Cardiac muscle cell (in vitro differentiated cells and primary cell): ENCODE data around the gene ADGRG3. TPM values are rescaled to one million over a fixed set of nuclear protein-coding genes. Genes with fewer than 3 reads are reported as not detected.

Source experiments
- DNase-seq, 2 donors: peaks; one replicate each; pipeline versions ENCODE4 v3.0.0 to v3.0.0-alpha.2; 2010 to 2017; ENCODE audit warnings: low read depth in 1 of 2, low spot score in 1 of 2
- H3K27ac ChIP-seq: fragments of 200-600 bp; sonication (generic); 2 replicates; pipeline ENCODE4 v1.5.1; 2016
- H3K27me3 ChIP-seq: fragments of 200-600 bp; sonication (generic); 2 replicates; pipeline ENCODE4 v1.6.0; 2016; ENCODE audit warnings: control low read depth
- H3K36me3 ChIP-seq: fragments of 200-600 bp; sonication (generic); 2 replicates; pipeline ENCODE4 v1.5.1; 2016; ENCODE audit warnings: control low read depth
- H3K4me1 ChIP-seq: fragments of 200-600 bp; sonication (generic); 2 replicates; pipeline ENCODE4 v1.8.1; 2017; ENCODE audit warnings: low read depth, mild to moderate bottlenecking, mixed run types
- H3K4me3 ChIP-seq: fragments of 200-600 bp; sonication (generic); 2 replicates; pipeline ENCODE4 v1.5.1; 2016; ENCODE audit warnings: mild to moderate bottlenecking
- H3K9me3 ChIP-seq: fragments of 200-600 bp; sonication (generic); 2 replicates; pipeline ENCODE4 v1.5.1; 2017; ENCODE audit warnings: low read depth, mild to moderate bottlenecking, control low read depth
- polyA plus RNA-seq: library from polyadenylated mRNA; unstranded; fragments of >200 nt; fragmentation: Nextera tagmentation; extraction: Ambion mirVana; gene quantifications from 2 replicates; pipeline ENCODE4 v1.2.1, GENCODE V29; 2016
- total RNA-seq: library from RNA; depleted of rRNA; stranded (reverse); fragments of >200 nt; gene quantifications from 2 replicates; pipeline ENCODE4 v1.2.3, GENCODE V29; 2016
- TF ChIP-seq, protein P1 (sequence below): IDR thresholded peaks from 2 replicates; pipeline ENCODE4 v1.5.1; 2012; ENCODE audit warnings: low read depth, mild to moderate bottlenecking, low read length

Gene ADGRG3
- total and polyA plus RNA-seq, 2 experiments from 2014 or later = not detected

DNA sequence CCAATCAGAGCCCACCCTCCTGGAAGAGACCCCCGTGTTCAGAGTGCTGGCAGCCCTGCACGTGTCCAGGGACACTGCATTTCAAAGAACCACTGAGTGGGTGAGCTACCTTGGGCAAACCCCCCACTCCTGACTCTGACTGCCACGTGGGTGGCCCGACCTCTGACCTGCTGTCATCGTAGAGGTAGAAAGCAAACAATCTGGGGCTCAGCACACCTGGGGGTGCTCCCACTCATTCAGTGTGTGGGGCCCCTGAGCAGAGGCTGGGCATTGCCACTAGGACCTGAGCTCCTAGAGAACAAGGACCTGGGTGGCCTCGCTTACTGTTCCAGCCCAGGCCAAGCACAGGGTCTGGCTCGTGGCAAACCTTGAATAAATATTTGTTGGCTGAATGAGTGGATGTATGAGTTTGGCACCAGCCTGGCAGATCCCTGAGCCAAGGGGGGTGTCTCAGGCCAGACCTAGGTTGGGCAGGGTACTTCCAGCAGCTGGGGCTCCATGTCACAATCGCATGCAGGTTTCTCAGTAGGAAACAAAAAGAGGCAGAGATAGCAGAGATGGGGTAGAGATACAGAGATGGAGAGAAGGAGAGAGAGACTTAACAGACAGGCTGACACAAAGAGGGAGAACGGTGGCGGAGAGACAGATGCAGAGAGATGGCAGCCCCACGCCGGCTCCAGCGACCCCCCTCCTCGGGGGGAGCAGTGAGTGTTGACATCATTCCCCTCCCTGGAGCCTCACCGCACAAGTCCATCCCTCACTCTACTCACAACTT, 21.1 kb downstream of the ADGRG3 start:
- Histone ChIP-seq H3K36me3 (no peaks in the 10 kb centered on the region), H3K27me3 (no peaks in the 10 kb centered on the region), H3K4me1 (peaks cover 16% of the 10 kb centered on the region), H3K27ac (no peak overlapping the region), H3K9me3 (no peaks in the 10 kb centered on the region), H3K4me3 (no peak overlapping the region)
- TF ChIP-seq, protein P1, sequence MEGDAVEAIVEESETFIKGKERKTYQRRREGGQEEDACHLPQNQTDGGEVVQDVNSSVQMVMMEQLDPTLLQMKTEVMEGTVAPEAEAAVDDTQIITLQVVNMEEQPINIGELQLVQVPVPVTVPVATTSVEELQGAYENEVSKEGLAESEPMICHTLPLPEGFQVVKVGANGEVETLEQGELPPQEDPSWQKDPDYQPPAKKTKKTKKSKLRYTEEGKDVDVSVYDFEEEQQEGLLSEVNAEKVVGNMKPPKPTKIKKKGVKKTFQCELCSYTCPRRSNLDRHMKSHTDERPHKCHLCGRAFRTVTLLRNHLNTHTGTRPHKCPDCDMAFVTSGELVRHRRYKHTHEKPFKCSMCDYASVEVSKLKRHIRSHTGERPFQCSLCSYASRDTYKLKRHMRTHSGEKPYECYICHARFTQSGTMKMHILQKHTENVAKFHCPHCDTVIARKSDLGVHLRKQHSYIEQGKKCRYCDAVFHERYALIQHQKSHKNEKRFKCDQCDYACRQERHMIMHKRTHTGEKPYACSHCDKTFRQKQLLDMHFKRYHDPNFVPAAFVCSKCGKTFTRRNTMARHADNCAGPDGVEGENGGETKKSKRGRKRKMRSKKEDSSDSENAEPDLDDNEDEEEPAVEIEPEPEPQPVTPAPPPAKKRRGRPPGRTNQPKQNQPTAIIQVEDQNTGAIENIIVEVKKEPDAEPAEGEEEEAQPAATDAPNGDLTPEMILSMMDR = no peak
- DNase-seq = no peak

GRCh38 chr16:57689762-57690558, 21.9 kb downstream of the ADGRG3 start:
- no peaks in the 10 kb centered on the region for H3K27me3 ChIP-seq
- no peaks in the 10 kb centered on the region for H3K9me3 ChIP-seq
- no peak overlapping the region for H3K27ac ChIP-seq
- TF ChIP-seq, protein P1 = no peak
- H3K36me3 ChIP-seq = no peaks in the 10 kb centered on the region
- DNase-seq = peak; percentile 18 to 46
- no peak overlapping the region for H3K4me3 ChIP-seq
- H3K4me1 ChIP-seq = peaks cover 16% of the 10 kb centered on the region

GRCh38 chr16:57690782-57691471, 22.8 kb downstream of the ADGRG3 start:
- H3K4me1 ChIP-seq = peaks cover 16% of the 10 kb centered on the region
- no peak overlapping the region for H3K27ac ChIP-seq
- H3K27me3 ChIP-seq = no peaks in the 10 kb centered on the region
- no peaks in the 10 kb centered on the region for H3K9me3 ChIP-seq
- no peaks in the 10 kb centered on the region for H3K36me3 ChIP-seq
- no peak overlapping the region for H3K4me3 ChIP-seq
- TF ChIP-seq, protein P1 = no peak
- DNase-seq = peak in 1 of 2 donors; percentile 30

DNA sequence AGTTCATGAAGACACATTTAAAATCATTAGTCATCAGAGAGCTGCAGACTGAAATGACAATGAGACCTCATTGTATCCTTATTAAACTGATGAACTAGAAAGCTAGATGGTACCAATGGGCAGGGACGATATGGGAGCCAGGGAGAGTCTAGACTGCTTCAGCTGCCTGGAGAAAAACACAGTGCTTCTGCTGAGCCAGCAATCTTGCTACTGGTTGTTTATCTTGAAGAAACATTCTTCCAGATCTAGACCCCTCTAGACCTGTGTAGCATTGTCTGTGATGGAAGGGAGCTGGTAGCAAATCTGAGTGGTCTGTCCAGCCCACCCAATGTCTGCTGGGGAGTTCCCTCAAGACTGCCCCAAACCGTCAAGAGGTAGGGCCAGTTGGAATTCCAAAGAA, 24.5 kb downstream of the ADGRG3 start:
- TF ChIP-seq, protein P1 = no peak
- H3K9me3 ChIP-seq = no peaks in the 10 kb centered on the region

DNA sequence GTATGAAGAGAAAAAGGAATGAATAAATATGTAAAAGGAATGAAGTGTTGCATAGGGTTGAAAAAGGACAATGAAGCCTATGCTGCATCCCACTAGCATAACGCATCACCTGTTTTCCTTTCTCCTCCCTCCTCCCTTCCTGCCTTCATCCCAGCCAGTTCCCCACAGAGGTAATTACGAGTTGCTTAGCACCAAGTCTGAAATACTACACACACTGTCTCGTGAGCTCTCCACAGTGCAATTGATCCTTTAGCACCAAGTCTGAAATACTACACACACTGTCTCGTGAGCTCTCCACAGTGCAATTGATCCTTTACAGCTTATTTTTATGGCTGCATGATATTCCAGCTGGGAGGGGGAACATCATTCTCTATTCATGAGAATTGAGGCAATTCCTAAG, 25.4 kb downstream of the ADGRG3 start:
- TF ChIP-seq, protein P1 = no peak
- Histone ChIP-seq H3K4me1 (peaks cover 14% of the 10 kb centered on the region), H3K36me3 (no peaks in the 10 kb centered on the region), H3K27me3 (no peaks in the 10 kb centered on the region), H3K4me3 (no peak overlapping the region), H3K27ac (no peak overlapping the region), H3K9me3 (no peaks in the 10 kb centered on the region)
- no peak for DNase-seq

More for the DNA sequence above, 24.5 kb downstream of the ADGRG3 start:
- Histone ChIP-seq H3K4me1 (peaks cover 16% of the 10 kb centered on the region), H3K4me3 (no peak overlapping the region), H3K36me3 (no peaks in the 10 kb centered on the region), H3K27ac (no peak overlapping the region), H3K27me3 (no peaks in the 10 kb centered on the region)
- DNase-seq = no peak
